ENCODE measurements around the gene EHBP1. TPM values are rescaled to one million over a fixed set of nuclear protein-coding genes. Genes with fewer than 3 reads are reported as not detected.

Gene EHBP1
- total and polyA plus RNA-seq, 2 donors (not counting 3 experiments of a cell fraction or from before 2014, with no cell fraction given), result 8.4 to 34.8 TPM

- no peaks in the 10 kb centered on the region for H3K9me3 ChIP-seq (replicated peaks; ENCODE audit: control insufficient read depth, insufficient read depth, low read length)
- dilution Hi-C loops (cut with MboI; ENCODE audit: extremely low pct_ligation_motif_present, low sequenced_read_pairs) (no loop called here), intact Hi-C loops (cut with micrococcal nuclease) (no loop called here)
- TF ChIP-seq JUN (IDR thresholded peaks at IDR 0.05; ENCODE audit: borderline replicate concordance, insufficient read depth, insufficient read length, low read depth) (no peak), CTCF (IDR thresholded peaks at IDR 0.05; ENCODE audit: extremely low read depth in 1 of 2, insufficient read depth in 1 of 2, low read depth in 1 of 2, low read length in 2 of 2) (no peak), POLR2AphosphoS5 (IDR thresholded peaks at IDR 0.05; ENCODE audit: insufficient read depth, low read depth, low read length) (no peak), GATA2 (IDR thresholded peaks at IDR 0.05; ENCODE audit: insufficient read depth, insufficient read length, low read depth, low read length) (no peak), MYC (IDR thresholded peaks at IDR 0.05; ENCODE audit: low read depth, low read length) (no peak), FOS (IDR thresholded peaks at IDR 0.05; ENCODE audit: borderline replicate concordance, insufficient read depth, low read length) (no peak), MAX (IDR thresholded peaks at IDR 0.05; ENCODE audit: insufficient read depth, insufficient read length) (no peak), EZH2 (IDR thresholded peaks at IDR 0.05; ENCODE audit: borderline replicate concordance, low read depth, low read length, severe bottlenecking) (no peak), POLR2A (IDR thresholded peaks at IDR 0.05; ENCODE audit: low read depth, low read length) (no peak)
- H3K27me3 ChIP-seq (ENCODE audit: control insufficient read depth in 2 of 2, insufficient read depth in 2 of 2, low read length in 2 of 2), result no peaks in the 10 kb centered on the region
- H3K36me3 ChIP-seq (ENCODE audit: control insufficient read depth in 2 of 2, extremely low read depth in 1 of 2, insufficient read depth in 2 of 2, low read length in 2 of 2), result no peaks in the 10 kb centered on the region
- no peaks in the 10 kb centered on the region for H4K20me1 ChIP-seq (replicated peaks; ENCODE audit: control insufficient read depth, extremely low read depth, insufficient read depth, low read length)
- no peak overlapping the region for H3K9ac ChIP-seq (replicated peaks; ENCODE audit: extremely low read depth, insufficient read depth, low read length)
- H3K4me2 ChIP-seq (ENCODE audit: insufficient read depth, low read length), result no peak overlapping the region
- no peak overlapping the region for H2AFZ ChIP-seq (ENCODE audit: low read depth, low read length)
- no peaks in the 10 kb centered on the region for H3K79me2 ChIP-seq (ENCODE audit: control insufficient read depth, insufficient read depth, low read length)
- H3K4me3 ChIP-seq (replicated peaks in 1 of 3; ENCODE audit: insufficient read depth in 1 of 3, low read depth in 1 of 3, low read length in 3 of 3), result no peak overlapping the region
- H3K4me1 ChIP-seq (ENCODE audit: control insufficient read depth, extremely low read depth, insufficient read depth, low read length), result no peaks in the 10 kb centered on the region
- BruUV-seq (replicated peaks), result no TSS peak
- H3K9me1 ChIP-seq (replicated peaks; ENCODE audit: control insufficient read depth, extremely low read depth, insufficient read depth, low read length), result no peaks in the 10 kb centered on the region
- ChIA-PET POLR2A (no interaction called here), CTCF (no interaction called here)
- DNase-seq (ENCODE audit: low read depth, low spot score) (no peak), FAIRE-seq (no peak)
- no peak overlapping the region for H3K27ac ChIP-seq (ENCODE audit: insufficient read depth, low read depth, low read length)
These were observed 304.0 kb downstream of the EHBP1 start for GRCh38 chr2:63009490-63009889.
